Activated gamma-delta T cell (primary cell): ENCODE measurements around the gene ABR.
"Not testable (repeated sequence)": the region's sequence is repeated elsewhere in the genome, so short reads cannot be mapped to it uniquely, and the experiment has no call there.

Experiments
- DNase-seq: peaks from one replicate; lab custom pipeline; 2025; lab: John Stamatoyannopoulos, UW

ABR gene

GRCh38 chr17:1095090-1095852 lies 84.5 kb downstream of the ABR start:
- no peak for DNase-seq

- DNase-seq: no peak
Observed at GRCh38 chr17:1094591-1094990, 85.2 kb downstream of the ABR start.

- no peak for DNase-seq
Observed at GRCh38 chr17:1091900-1092299, 87.9 kb downstream of the ABR start.

- no peak for DNase-seq
Observed at GRCh38 chr17:1091190-1091534, 88.6 kb downstream of the ABR start.

- no peak for DNase-seq
Observed at GRCh38 chr17:1090465-1091189, 89.2 kb downstream of the ABR start.

- no peak for DNase-seq
Observed at GRCh38 chr17:1089915-1090314, 89.9 kb downstream of the ABR start.

GRCh38 chr17:1087381-1088241 lies 92.2 kb downstream of the ABR start:
- DNase-seq: no peak

- no peak for DNase-seq
Observed at GRCh38 chr17:1083451-1084187, 96.2 kb downstream of the ABR start.

GRCh38 chr17:1082579-1082978 lies 97.2 kb downstream of the ABR start:
- DNase-seq: no peak

- DNase-seq: no peak
Observed at GRCh38 chr17:1078831-1079561, 100.8 kb downstream of the ABR start.

- no peak for DNase-seq
Observed at GRCh38 chr17:1077986-1078711, 101.6 kb downstream of the ABR start.

- no peak for DNase-seq
Observed at GRCh38 chr17:1077581-1077985, 102.2 kb downstream of the ABR start.

GRCh38 chr17:1076982-1077302 lies 102.8 kb downstream of the ABR start:
- no peak for DNase-seq

- no peak for DNase-seq
Observed at GRCh38 chr17:1076299-1076981, 103.3 kb downstream of the ABR start.

- DNase-seq: no peak
Observed at GRCh38 chr17:1074886-1075605, 104.7 kb downstream of the ABR start.

- not testable (repeated sequence) for DNase-seq
Observed at GRCh38 chr17:1073963-1074625, 105.7 kb downstream of the ABR start.

GRCh38 chr17:1073241-1073962 lies 106.4 kb downstream of the ABR start:
- DNase-seq: no peak

- DNase-seq: no peak
Observed at GRCh38 chr17:1072551-1072961, 107.2 kb downstream of the ABR start.
